ENCODE data around the gene VSIG4. TPM values are rescaled to one million over a fixed set of nuclear protein-coding genes. Genes with fewer than 3 reads are reported as not detected.

Gene VSIG4
- total and polyA plus RNA-seq, 12 donors, result 2.9 to 106 (median 14.8) TPM

GRCh38 chrX:65994519-65995506 is 45.1 kb downstream of the VSIG4 start:
- 65 to 66% methylated on average over 3 of the region's 3 CpGs for WGBS, 2 donors
- Histone ChIP-seq H3K36me3 (no peaks in the 10 kb centered on the region), H3K9me3 (no peaks in the 10 kb centered on the region), H3K4me3 (no peak overlapping the region), H3K27ac (no peak overlapping the region), H3K27me3 (peaks cover 0 to 24% (median 0%) of the 10 kb centered on the region in 7 donors), H3K4me1 (peaks cover 0 to 24% (median 0%) of the 10 kb centered on the region in 9 donors)
- ATAC-seq (no peak), DNase-seq (no peak)
- intact Hi-C loops (cut with DNase I), result no loop called here
- no peak for TF ChIP-seq CTCF (IDR thresholded peaks at IDR 0.05)

GRCh38 chrX:65993915-65994460 is 45.9 kb downstream of the VSIG4 start:
- H3K27me3 ChIP-seq, result peaks cover 0 to 19% (median 0%) of the 10 kb centered on the region in 7 donors
- no peaks in the 10 kb centered on the region for H3K9me3 ChIP-seq
- WGBS, 2 donors, result 60 to 67% methylated on average over 2 of the region's 2 CpGs
- ATAC-seq, result no peak
- H3K36me3 ChIP-seq, result no peaks in the 10 kb centered on the region
- no peak for DNase-seq
- H3K4me1 ChIP-seq, result peaks cover 0 to 17% (median 0%) of the 10 kb centered on the region in 9 donors
- H3K4me3 ChIP-seq, result no peak overlapping the region
- intact Hi-C loops (cut with DNase I), result no loop called here
- no peak for TF ChIP-seq CTCF (IDR thresholded peaks at IDR 0.05)
- no peak overlapping the region for H3K27ac ChIP-seq

GRCh38 chrX:65993332-65993731 is 46.5 kb downstream of the VSIG4 start:
- H3K27ac ChIP-seq, result no peak overlapping the region
- H3K36me3 ChIP-seq, result no peaks in the 10 kb centered on the region
- no peak for TF ChIP-seq CTCF (IDR thresholded peaks at IDR 0.05)
- DNase-seq, result no peak
- H3K4me3 ChIP-seq, result no peak overlapping the region
- H3K9me3 ChIP-seq, result no peaks in the 10 kb centered on the region
- peaks cover 0 to 16% (median 0%) of the 10 kb centered on the region in 7 donors for H3K27me3 ChIP-seq
- no peak for ATAC-seq
- intact Hi-C loops (cut with DNase I), result no loop called here
- H3K4me1 ChIP-seq, result peaks cover 0 to 12% (median 0%) of the 10 kb centered on the region in 9 donors
- 96 to 98% methylated on average over 2 of the region's 2 CpGs for WGBS, 2 donors

GRCh38 chrX:65990702-65991101 is 49.2 kb downstream of the VSIG4 start:
- Histone ChIP-seq H3K4me3 (no peak overlapping the region), H3K36me3 (no peaks in the 10 kb centered on the region), H3K4me1 (peaks cover 0 to 33% (median 0%) of the 10 kb centered on the region in 9 donors), H3K27ac (no peak overlapping the region), H3K9me3 (no peaks in the 10 kb centered on the region), H3K27me3 (peaks cover 0 to 25% (median 0%) of the 10 kb centered on the region in 7 donors)
- intact Hi-C loops (cut with DNase I), result no loop called here
- no peak for TF ChIP-seq CTCF (IDR thresholded peaks at IDR 0.05)
- no peak for ATAC-seq
- no peak for DNase-seq

Measured in heart right ventricle (tissue), 16 donors.